PC-3 (cell line): ENCODE measurements around the gene CA5A. TPM values are rescaled to one million over a fixed set of nuclear protein-coding genes. Genes with fewer than 3 reads are reported as not detected.
"Not testable (repeated sequence)": the region's sequence is repeated elsewhere in the genome, so short reads cannot be mapped to it uniquely, and the experiment has no call there.

Experiments
- ATAC-seq: fragments of 200-7000 bp; cut with Tn5 transposase; 2 replicates; pipeline ENCODE4 v1.9.1; 2020; ENCODE audit warnings: mild to moderate bottlenecking, moderate library complexity
- BruUV-seq: library from RNA; stranded (reverse); fragments of 400-500 nt; replicated peaks from 2 replicates; lab custom pipeline; 2021; lab: Mats Ljungman, UMichigan
- CTCF ChIA-PET: fragments of 300-600 bp; sonication (Branson Sonifier 250); formaldehyde crosslinking; loops from one replicate; lab custom pipeline; 2022; ENCODE audit warnings: antibody characterized with exemption; lab: Charles Lee
- POLR2A ChIA-PET: fragments of 300-600 bp; sonication (Branson Sonifier 250); formaldehyde crosslinking; loops from one replicate; lab custom pipeline; 2022; ENCODE audit warnings: antibody characterized with exemption; ENCODE audit not compliant: unreplicated experiment; lab: Charles Lee
- DNase-seq: peaks from one replicate; pipeline ENCODE4 v3.0.0-alpha.2; 2015
- H2AFZ ChIP-seq: fragments of 300-600 bp; sonication (generic); 2 replicates; pipeline ENCODE4 v1.6.0; 2016; ENCODE audit warnings: antibody characterized with exemption, low read length
- H3F3A ChIP-seq: fragments of 300-600 bp; sonication (generic); one replicate; pipeline ENCODE4 v1.6.0; 2017; ENCODE audit warnings: antibody characterized with exemption, low read length, control low read depth, mild to moderate bottlenecking; ENCODE audit not compliant: unreplicated experiment
- H3K27ac ChIP-seq: fragments of 300-600 bp; sonication (generic); 2 replicates; pipeline ENCODE4 v1.5.1; 2016; ENCODE audit warnings: mild to moderate bottlenecking, low read length
- H3K27me3 ChIP-seq: fragments of 300-600 bp; sonication (generic); 2 replicates; pipeline ENCODE4 v1.6.1; 2016; ENCODE audit warnings: low read length, mixed read lengths
- H3K36me3 ChIP-seq: fragments of 300-600 bp; sonication (generic); 2 replicates; pipeline ENCODE4 v1.6.1; 2016; ENCODE audit warnings: low read depth, mixed run types, low read length, mixed read lengths
- H3K4me1 ChIP-seq: fragments of 300-600 bp; sonication (generic); 2 replicates; pipeline ENCODE4 v1.5.1; 2016; ENCODE audit warnings: low read length; ENCODE audit not compliant: insufficient read depth
- H3K4me2 ChIP-seq: fragments of 300-600 bp; sonication (generic); 2 replicates; pipeline ENCODE4 v1.6.0; 2016; ENCODE audit warnings: low read length
- H3K4me3 ChIP-seq: fragments of 300-600 bp; sonication (generic); 2 replicates; pipeline ENCODE4 v1.5.1; 2016; ENCODE audit warnings: mild to moderate bottlenecking, low read length, mixed read lengths
- H3K79me2 ChIP-seq: fragments of 300-600 bp; sonication (generic); 2 replicates; pipeline ENCODE4 v1.6.1; 2017; ENCODE audit warnings: low read length, mixed read lengths
- H3K9ac ChIP-seq: fragments of 300-600 bp; sonication (generic); 2 replicates; pipeline ENCODE4 v1.6.0; 2016; ENCODE audit warnings: mild to moderate bottlenecking, low read length
- H3K9me2 ChIP-seq: fragments of 300-600 bp; sonication (generic); replicated peaks from 2 replicates; pipeline ENCODE4 v1.6.1; 2016; ENCODE audit warnings: mixed run types, low read length, mixed read lengths
- H3K9me3 ChIP-seq: fragments of 300-600 bp; sonication (generic); 2 replicates; pipeline ENCODE4 v1.6.1; 2016; ENCODE audit warnings: low read length, mixed read lengths
- H4K20me1 ChIP-seq: fragments of 300-600 bp; sonication (generic); 2 replicates; pipeline ENCODE4 v1.6.1; 2016; ENCODE audit warnings: low read length, mixed read lengths
- CTCF ChIP-seq: fragments of 300-600 bp; sonication (generic); conservative IDR thresholded peaks from 2 replicates; pipeline ENCODE4 v1.5.1; 2017; ENCODE audit warnings: antibody characterized with exemption, low read depth, mild to moderate bottlenecking, low read length
- EZH2 ChIP-seq: fragments of 300-600 bp; sonication (generic); IDR thresholded peaks from one replicate; pipeline ENCODE4 v1.6.1; 2017; ENCODE audit warnings: antibody characterized with exemption, mild to moderate bottlenecking, low read length; ENCODE audit not compliant: unreplicated experiment
- EZH2phosphoT487 ChIP-seq: fragments of 300-600 bp; sonication (generic); IDR thresholded peaks from 2 replicates; pipeline ENCODE4 v1.6.1; 2018; ENCODE audit warnings: mild to moderate bottlenecking, antibody characterized with exemption, low read length, borderline replicate concordance
- intact Hi-C: fragments of 100-400 bp; cut with micrococcal nuclease; formaldehyde crosslinking; loops from 2 replicates; pipeline ENCODE4 v1.9.0; 2023
- total RNA-seq: library from RNA; depleted of rRNA; stranded (reverse); fragments of >200 nt; gene quantifications from 2 replicates; pipeline ENCODE4 v1.2.3, GENCODE V29; 2014

The CA5A gene
- total RNA-seq, 1 experiment from 2014 or later, result not detected

GRCh38 chr16:87917503-87917902 lies 18.8 kb downstream of the CA5A start:
- BruUV-seq, result no TSS peak
- no peaks in the 10 kb centered on the region for H3K79me2 ChIP-seq
- CTCF ChIA-PET, result no interaction called here

GRCh38 chr16:87914812-87915211 lies 21.5 kb downstream of the CA5A start:
- POLR2A ChIA-PET, result interaction anchor here (0.6 kb wide), 1 partner anchor 8 kb away, joined by 4 read pairs; no protein-coding TSS in a partner anchor

More at GRCh38 chr16:87917503-87917902, 18.8 kb downstream of the CA5A start:
- Histone ChIP-seq H3K27me3 (no peaks in the 10 kb centered on the region), H3K36me3 (no peaks in the 10 kb centered on the region), H4K20me1 (no peaks in the 10 kb centered on the region), H2AFZ (no peak overlapping the region), H3K4me3 (no peak overlapping the region), H3K27ac (no peak overlapping the region), H3F3A (no peaks in the 10 kb centered on the region), H3K9me3 (no peaks in the 10 kb centered on the region), H3K9me2 (no peaks in the 10 kb centered on the region), H3K4me1 (no peaks in the 10 kb centered on the region), H3K9ac (no peak overlapping the region), H3K4me2 (no peak overlapping the region)
- intact Hi-C loops, result no loop called here
- ATAC-seq (no peak), DNase-seq (no peak)
- POLR2A ChIA-PET, result no interaction called here
- TF ChIP-seq CTCF, result no peak
- no peak for TF ChIP-seq EZH2
- TF ChIP-seq EZH2phosphoT487, result no peak

GRCh38 chr16:87914021-87914725 lies 22.2 kb downstream of the CA5A start:
- H3K27me3 ChIP-seq, H3F3A ChIP-seq, CTCF ChIA-PET, H3K9me2 ChIP-seq, intact Hi-C loops, ATAC-seq, H3K9ac ChIP-seq, BruUV-seq, H3K4me3 ChIP-seq, H2AFZ ChIP-seq, H3K4me2 ChIP-seq, H3K4me1 ChIP-seq, H3K27ac ChIP-seq, H3K36me3 ChIP-seq, H4K20me1 ChIP-seq, H3K9me3 ChIP-seq, DNase-seq, H3K79me2 ChIP-seq: not testable (repeated sequence)
- POLR2A ChIA-PET, result interaction anchor here (0.6 kb wide), 1 partner anchor 7 kb away, joined by 4 read pairs; no protein-coding TSS in a partner anchor

More at GRCh38 chr16:87914812-87915211, 21.5 kb downstream of the CA5A start:
- Histone ChIP-seq H3K36me3 (no peaks in the 10 kb centered on the region), H3K9me2 (no peaks in the 10 kb centered on the region), H4K20me1 (no peaks in the 10 kb centered on the region), H3F3A (no peaks in the 10 kb centered on the region), H2AFZ (no peak overlapping the region), H3K9me3 (no peaks in the 10 kb centered on the region), H3K4me3 (no peak overlapping the region), H3K4me2 (no peak overlapping the region), H3K27me3 (no peaks in the 10 kb centered on the region), H3K4me1 (no peaks in the 10 kb centered on the region), H3K79me2 (no peaks in the 10 kb centered on the region), H3K9ac (no peak overlapping the region), H3K27ac (no peak overlapping the region)
- intact Hi-C loops, result no loop called here
- ATAC-seq, result no peak
- BruUV-seq, result no TSS peak
- no peak for DNase-seq
- CTCF ChIA-PET, result no interaction called here
- no peak for TF ChIP-seq EZH2

GRCh38 chr16:87912691-87913090 lies 23.6 kb downstream of the CA5A start:
- H3K4me3 ChIP-seq, CTCF ChIA-PET: not testable (repeated sequence)

GRCh38 chr16:87911106-87911763 lies 25.1 kb downstream of the CA5A start:
- H2AFZ ChIP-seq, intact Hi-C loops, POLR2A ChIA-PET, H3K36me3 ChIP-seq, H4K20me1 ChIP-seq, H3K27ac ChIP-seq, H3K79me2 ChIP-seq, CTCF ChIA-PET, H3K9ac ChIP-seq, H3F3A ChIP-seq, BruUV-seq, H3K9me2 ChIP-seq, H3K4me1 ChIP-seq, H3K9me3 ChIP-seq, H3K4me2 ChIP-seq, H3K27me3 ChIP-seq, H3K4me3 ChIP-seq: not testable (repeated sequence)
- peak; percentile 16 for DNase-seq
- ATAC-seq, result peak; percentile 48; the same call in 1 of the 2 replicates

More at GRCh38 chr16:87912691-87913090, 23.6 kb downstream of the CA5A start:
- H3K27me3 ChIP-seq, POLR2A ChIA-PET, H3K9me3 ChIP-seq, H3K4me2 ChIP-seq, H3K27ac ChIP-seq, H4K20me1 ChIP-seq, ATAC-seq, H3K36me3 ChIP-seq, H3F3A ChIP-seq, H2AFZ ChIP-seq, H3K9me2 ChIP-seq, intact Hi-C loops, H3K4me1 ChIP-seq, H3K79me2 ChIP-seq, BruUV-seq, H3K9ac ChIP-seq, DNase-seq: not testable (repeated sequence)
